Choroid plexus epithelial cell (primary cell): ENCODE results near the gene WWOX.

Experiments
- DNase-seq: peaks from one replicate; pipeline ENCODE4 v3.0.0-alpha.2; 2010; ENCODE audit warnings: low read depth
- H3K4me3 ChIP-seq: 2 replicates; pipeline ENCODE4 v1.5.1; 2011; ENCODE audit warnings: low read depth, mild to moderate bottlenecking, control low read depth, low read length, moderate library complexity
- TF ChIP-seq, protein P1 (sequence below): conservative IDR thresholded peaks from 2 replicates; pipeline ENCODE4 v1.5.1; 2011; ENCODE audit warnings: low read depth, mild to moderate bottlenecking, control low read depth, inconsistent platforms, low read length, moderate library complexity

The WWOX gene

DNA sequence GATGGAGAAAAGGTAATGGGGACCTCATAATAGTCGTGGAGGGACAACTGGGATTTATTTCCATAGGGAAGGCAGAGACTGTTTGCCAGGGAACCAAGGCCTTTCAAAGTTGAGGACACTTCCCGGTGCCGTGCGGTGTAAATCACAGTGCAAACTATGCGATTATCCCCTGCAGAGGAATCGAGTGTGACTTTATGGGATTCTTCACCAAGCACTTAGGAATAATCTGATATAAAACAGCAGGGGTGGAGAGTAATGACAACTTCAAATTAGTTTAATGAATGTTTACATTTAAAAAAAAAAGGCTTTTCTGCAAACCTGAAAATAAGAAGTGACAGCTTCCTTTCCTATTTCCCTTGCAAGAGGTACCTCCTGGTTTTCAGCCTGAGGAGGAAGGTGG is 962.9 kb downstream of the WWOX start:
- H3K4me3 ChIP-seq: no peak overlapping the region
- DNase-seq: no peak
- TF ChIP-seq, protein P1, sequence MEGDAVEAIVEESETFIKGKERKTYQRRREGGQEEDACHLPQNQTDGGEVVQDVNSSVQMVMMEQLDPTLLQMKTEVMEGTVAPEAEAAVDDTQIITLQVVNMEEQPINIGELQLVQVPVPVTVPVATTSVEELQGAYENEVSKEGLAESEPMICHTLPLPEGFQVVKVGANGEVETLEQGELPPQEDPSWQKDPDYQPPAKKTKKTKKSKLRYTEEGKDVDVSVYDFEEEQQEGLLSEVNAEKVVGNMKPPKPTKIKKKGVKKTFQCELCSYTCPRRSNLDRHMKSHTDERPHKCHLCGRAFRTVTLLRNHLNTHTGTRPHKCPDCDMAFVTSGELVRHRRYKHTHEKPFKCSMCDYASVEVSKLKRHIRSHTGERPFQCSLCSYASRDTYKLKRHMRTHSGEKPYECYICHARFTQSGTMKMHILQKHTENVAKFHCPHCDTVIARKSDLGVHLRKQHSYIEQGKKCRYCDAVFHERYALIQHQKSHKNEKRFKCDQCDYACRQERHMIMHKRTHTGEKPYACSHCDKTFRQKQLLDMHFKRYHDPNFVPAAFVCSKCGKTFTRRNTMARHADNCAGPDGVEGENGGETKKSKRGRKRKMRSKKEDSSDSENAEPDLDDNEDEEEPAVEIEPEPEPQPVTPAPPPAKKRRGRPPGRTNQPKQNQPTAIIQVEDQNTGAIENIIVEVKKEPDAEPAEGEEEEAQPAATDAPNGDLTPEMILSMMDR: no peak

DNA sequence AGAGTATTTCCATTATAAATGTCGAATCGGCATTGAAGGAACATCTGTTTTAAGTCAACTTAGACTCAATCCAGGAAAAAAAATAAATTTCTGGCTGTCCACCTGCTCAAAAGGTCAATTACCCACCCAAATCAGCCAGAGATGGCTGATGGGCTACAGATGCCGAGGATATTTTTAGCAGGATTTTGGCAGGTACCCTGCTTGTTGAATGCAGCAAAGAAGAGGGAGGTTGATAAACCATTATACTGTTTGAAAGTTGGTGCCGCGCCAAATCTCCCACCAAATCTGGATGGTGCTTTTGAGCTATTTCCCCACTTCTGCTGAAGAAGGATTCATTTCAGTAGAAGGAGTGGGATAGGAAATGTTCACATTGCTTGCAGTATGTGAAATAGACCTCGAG is 963.4 kb downstream of the WWOX start:
- TF ChIP-seq, protein P1: no peak
- no peak for DNase-seq
- no peak overlapping the region for H3K4me3 ChIP-seq

DNA sequence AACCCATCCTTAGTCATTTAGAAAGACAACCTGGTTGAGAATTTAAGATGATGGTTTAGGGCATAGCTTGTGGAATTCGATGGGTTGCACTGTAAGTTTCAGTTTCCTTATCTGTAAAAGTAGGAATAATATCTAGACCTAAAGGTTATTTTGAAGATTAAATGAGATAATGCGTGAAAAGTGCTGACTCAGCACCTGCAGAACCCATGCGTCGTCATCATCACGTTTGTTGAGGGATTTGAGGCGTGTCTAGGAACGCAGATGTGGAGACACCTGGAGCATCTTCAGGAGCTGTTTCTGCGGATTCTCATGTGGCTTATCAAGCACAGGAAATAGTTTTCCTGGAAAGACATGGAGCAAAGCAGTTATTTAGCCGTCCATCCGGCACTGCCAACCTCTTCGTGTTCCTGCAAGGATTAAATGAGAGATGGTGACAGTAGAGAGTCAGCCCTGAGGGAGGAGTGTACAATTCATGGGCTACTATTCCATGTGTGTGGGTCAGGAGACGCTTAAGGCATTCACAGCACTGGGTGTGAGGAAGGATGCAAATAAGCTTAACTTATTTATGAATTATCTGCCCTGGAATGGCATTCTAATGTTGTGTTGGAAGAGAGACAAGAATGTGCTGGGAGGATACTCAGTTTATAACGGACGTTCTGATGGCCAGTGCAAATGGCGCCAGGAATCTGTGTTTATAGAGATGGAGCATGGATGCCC is 965.0 kb downstream of the WWOX start:
- TF ChIP-seq, protein P1: no peak
- H3K4me3 ChIP-seq: no peak overlapping the region
- DNase-seq: no peak

DNA sequence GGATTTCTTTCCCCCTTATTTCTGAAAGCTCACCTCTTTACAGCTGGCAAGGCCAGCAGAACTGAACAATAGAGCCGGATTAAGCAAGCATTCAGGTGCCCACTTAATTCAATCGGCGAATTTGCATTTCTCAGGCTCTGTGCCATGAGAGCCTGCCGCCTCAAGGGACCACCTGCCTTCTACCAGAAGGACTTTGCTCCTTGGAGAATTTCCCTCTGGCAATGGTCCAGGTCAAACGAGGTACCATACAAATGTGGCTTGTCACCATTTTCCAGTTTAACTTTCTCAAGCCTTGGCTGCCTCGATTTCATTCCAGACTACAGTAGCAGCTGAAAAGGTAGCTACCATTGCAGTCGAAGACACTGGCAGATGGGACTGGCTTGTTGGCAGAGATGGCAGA is 967.1 kb downstream of the WWOX start:
- H3K4me3 ChIP-seq: no peak overlapping the region
- TF ChIP-seq, protein P1: no peak
- no peak for DNase-seq

DNA sequence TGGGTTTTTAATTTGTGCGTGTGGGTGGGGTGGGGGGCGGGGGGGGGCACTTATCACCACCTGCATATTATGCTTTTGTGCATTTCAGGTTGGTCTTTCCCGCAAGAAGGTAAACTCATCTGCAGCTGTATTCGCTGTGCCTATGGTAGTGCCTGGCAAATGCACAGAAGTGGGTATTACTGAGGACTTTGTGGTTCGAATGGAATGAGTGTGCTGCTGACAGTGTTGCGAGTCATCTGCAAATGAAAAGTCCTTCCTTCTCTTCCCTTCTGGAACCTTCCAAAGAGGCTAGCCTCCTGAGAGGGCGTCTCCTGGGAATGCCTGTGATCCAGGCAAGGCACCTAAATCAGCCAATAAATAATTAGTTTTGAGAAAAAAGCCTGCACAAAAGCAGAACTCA is 968.1 kb downstream of the WWOX start:
- DNase-seq: no peak
- H3K4me3 ChIP-seq: no peak overlapping the region
- TF ChIP-seq, protein P1: no peak

DNA sequence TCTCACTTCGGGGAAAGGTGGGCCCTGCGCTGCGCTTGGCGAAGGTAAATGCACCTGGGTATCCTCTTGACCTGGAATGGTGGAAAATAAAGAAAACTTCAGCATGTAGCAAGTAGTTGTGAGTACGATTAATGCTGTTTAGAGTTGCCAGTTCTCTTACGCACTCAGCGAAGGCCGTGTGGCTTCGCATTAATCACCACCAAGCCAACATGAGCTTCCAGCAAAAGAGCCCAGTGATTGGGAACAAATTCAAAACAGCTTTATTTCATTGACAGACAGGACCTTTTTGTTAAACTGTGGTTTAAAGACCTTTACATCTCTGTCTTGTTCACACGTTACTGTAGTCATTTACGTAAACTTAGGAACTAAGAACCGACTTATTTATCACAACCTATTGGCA is 969.7 kb downstream of the WWOX start:
- DNase-seq: no peak
- H3K4me3 ChIP-seq: no peak overlapping the region
- TF ChIP-seq, protein P1: no peak

DNA sequence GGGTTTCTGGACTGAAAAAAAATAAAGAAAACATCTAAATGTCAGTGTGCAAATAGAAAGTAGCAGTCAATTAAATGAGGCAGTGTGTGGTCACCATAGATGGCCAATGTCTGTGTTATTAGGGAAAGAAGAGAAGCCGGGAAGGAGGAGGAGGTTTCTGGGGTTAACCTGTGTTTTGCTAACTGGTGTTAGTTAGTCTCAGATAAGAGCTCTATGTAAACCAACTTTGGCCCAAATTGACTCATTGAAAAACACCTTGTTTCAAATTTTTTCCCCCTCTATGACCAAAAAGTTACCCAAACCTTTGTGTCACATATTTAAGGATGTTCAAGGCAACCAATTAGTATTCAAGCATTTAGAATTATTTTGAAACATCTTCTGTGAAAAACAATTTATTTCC is 970.2 kb downstream of the WWOX start:
- TF ChIP-seq, protein P1: no peak
- no peak overlapping the region for H3K4me3 ChIP-seq
- no peak for DNase-seq
